GM15510 (cell line): ENCODE results near the gene RASGRF2.

Experiments
- POLR2A ChIP-seq: IDR thresholded peaks from 3 replicates; pipeline ENCODE4 v1.6.1; 2011; ENCODE audit warnings: borderline replicate concordance; ENCODE audit not compliant: insufficient read length; ENCODE audit errors: extremely low read depth

The RASGRF2 gene

GRCh38 chr5:81017320-81017719, 57.2 kb downstream of the RASGRF2 start:
- no peak for TF ChIP-seq POLR2A

GRCh38 chr5:81019748-81020147, 59.6 kb downstream of the RASGRF2 start:
- TF ChIP-seq POLR2A: no peak

- TF ChIP-seq POLR2A: no peak
Measured at GRCh38 chr5:81020478-81021167, 60.5 kb downstream of the RASGRF2 start.

- TF ChIP-seq POLR2A: no peak
Measured at GRCh38 chr5:81021486-81021885, 61.3 kb downstream of the RASGRF2 start.

GRCh38 chr5:81021951-81022687, 62.0 kb downstream of the RASGRF2 start:
- TF ChIP-seq POLR2A: no peak

GRCh38 chr5:81022688-81023084, 62.5 kb downstream of the RASGRF2 start:
- no peak for TF ChIP-seq POLR2A

- TF ChIP-seq POLR2A: no peak
Measured at GRCh38 chr5:81023261-81023970, 63.3 kb downstream of the RASGRF2 start.

- no peak for TF ChIP-seq POLR2A
Measured at GRCh38 chr5:81027481-81028058, 67.4 kb downstream of the RASGRF2 start.

- no peak for TF ChIP-seq POLR2A
Measured at GRCh38 chr5:81035522-81035921, 75.4 kb downstream of the RASGRF2 start.

- no peak for TF ChIP-seq POLR2A
Measured at GRCh38 chr5:81038495-81038894, 78.3 kb downstream of the RASGRF2 start.

- TF ChIP-seq POLR2A: no peak
Measured at GRCh38 chr5:81044868-81045267, 84.7 kb downstream of the RASGRF2 start.

- no peak for TF ChIP-seq POLR2A
Measured at GRCh38 chr5:81045389-81045807, 85.2 kb downstream of the RASGRF2 start.

GRCh38 chr5:81046041-81046440, 85.9 kb downstream of the RASGRF2 start:
- TF ChIP-seq POLR2A: no peak

- TF ChIP-seq POLR2A: no peak
Measured at GRCh38 chr5:81052325-81052724, 92.2 kb downstream of the RASGRF2 start.

GRCh38 chr5:81058121-81058520, 98.0 kb downstream of the RASGRF2 start:
- TF ChIP-seq POLR2A: no peak
